HS-27A (cell line): Measurements from ENCODE around the gene CEP120.
"Not testable (repeated sequence)": the region's sequence is repeated elsewhere in the genome, so short reads cannot be mapped to it uniquely, and the experiment has no call there.

ENCODE experiments used
- DNase-seq: peaks from one replicate; pipeline ENCODE4 v3.0.0-alpha.2; 2012; ENCODE audit warnings: low read depth, missing footprints

Gene CEP120

GRCh38 chr5:123423278-123424149 is at the start of gene CEP120:
Gene CEP120 (minus strand): TSS chr5:123423403. CDS start chr5:123422998, 405 bp downstream.
- peak; percentile 88 for DNase-seq

- DNase-seq = no peak
These were observed 49.1 kb upstream of the CEP120 start for GRCh38 chr5:123472150-123472924.

- DNase-seq = no peak
These were observed 48.2 kb upstream of the CEP120 start for GRCh38 chr5:123471385-123471784.

GRCh38 chr5:123466839-123467238 is 43.6 kb upstream of the CEP120 start:
- not testable (repeated sequence) for DNase-seq

GRCh38 chr5:123460296-123460729 is 37.1 kb upstream of the CEP120 start:
- DNase-seq = no peak

- DNase-seq = not testable (repeated sequence)
These were observed 35.8 kb upstream of the CEP120 start for GRCh38 chr5:123458994-123459393.

GRCh38 chr5:123456242-123456641 is 33.0 kb upstream of the CEP120 start:
- DNase-seq = no peak

GRCh38 chr5:123455640-123456039 is 32.4 kb upstream of the CEP120 start:
- DNase-seq = no peak

- no peak for DNase-seq
These were observed 31.9 kb upstream of the CEP120 start for GRCh38 chr5:123455095-123455494.

- DNase-seq = no peak
These were observed 31.2 kb upstream of the CEP120 start for GRCh38 chr5:123454259-123454911.

- DNase-seq = no peak
These were observed 29.2 kb upstream of the CEP120 start for GRCh38 chr5:123452401-123452800.

GRCh38 chr5:123451047-123451446 is 27.8 kb upstream of the CEP120 start:
- no peak for DNase-seq

GRCh38 chr5:123450640-123451039 is 27.4 kb upstream of the CEP120 start:
- no peak for DNase-seq

- no peak for DNase-seq
These were observed 26.9 kb upstream of the CEP120 start for GRCh38 chr5:123450114-123450513.

GRCh38 chr5:123449424-123449974 is 26.3 kb upstream of the CEP120 start:
- DNase-seq = no peak

GRCh38 chr5:123448743-123449142 is 25.5 kb upstream of the CEP120 start:
- DNase-seq = no peak

GRCh38 chr5:123448017-123448617 is 24.9 kb upstream of the CEP120 start:
- no peak for DNase-seq

GRCh38 chr5:123444016-123444415 is 20.8 kb upstream of the CEP120 start:
- no peak for DNase-seq

- DNase-seq = no peak
These were observed 18.2 kb upstream of the CEP120 start for GRCh38 chr5:123441408-123441807.

GRCh38 chr5:123440456-123441181 is 17.4 kb upstream of the CEP120 start:
- DNase-seq = no peak

GRCh38 chr5:123439709-123440108 is 16.5 kb upstream of the CEP120 start:
- no peak for DNase-seq
